ENCODE data around the gene MAN2B2. TPM values are rescaled to one million over a fixed set of nuclear protein-coding genes. Genes with fewer than 3 reads are reported as not detected.

Gene MAN2B2
- total RNA-seq, 1 donor from 2014 or later, result 44.1 TPM

DNA sequence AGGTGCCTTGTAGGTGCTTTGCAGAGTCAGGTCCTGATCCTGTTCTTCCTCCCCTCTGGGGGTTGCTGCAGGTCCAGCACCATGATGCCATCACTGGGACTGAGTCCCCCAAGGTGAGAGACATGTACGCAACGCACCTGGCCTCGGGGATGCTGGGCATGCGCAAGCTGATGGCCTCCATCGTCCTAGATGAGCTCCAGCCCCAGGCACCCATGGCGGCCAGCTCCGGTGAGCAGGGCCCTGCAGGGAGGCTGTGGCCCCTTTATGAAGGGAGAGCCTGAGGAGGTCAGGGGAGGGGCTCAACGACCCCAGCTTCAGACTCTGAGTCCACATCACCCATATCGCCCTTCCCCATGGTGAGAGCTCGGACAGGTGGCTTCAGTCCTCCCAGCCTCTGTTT, 23.1 kb downstream of the MAN2B2 start:
- DNase-seq (ENCODE audit: low spot score), result no peak
- Mint-ChIP-seq H3K36me3 (ENCODE audit: low read depth) (no peaks in the 10 kb centered on the region), H3K9me3 (ENCODE audit: low read depth) (no peaks in the 10 kb centered on the region)

DNA sequence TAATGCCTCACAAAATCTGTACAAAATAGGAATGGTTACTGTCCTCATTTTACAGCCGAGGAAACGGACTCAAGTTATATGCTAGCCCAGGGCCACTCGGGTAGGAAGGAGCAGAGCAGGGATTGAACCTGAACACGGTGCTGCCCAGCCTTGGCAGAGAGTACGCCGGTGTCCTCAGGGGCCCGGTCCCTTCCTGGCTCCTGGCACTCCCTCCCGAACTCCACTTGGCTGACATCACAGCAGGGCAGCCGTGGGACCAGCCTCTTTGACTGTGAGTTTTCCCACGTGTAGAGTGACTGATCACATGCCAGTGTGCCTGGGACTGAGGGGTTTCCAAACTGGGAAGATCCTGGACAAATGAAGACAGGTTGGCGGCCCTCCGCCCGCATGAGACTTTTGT, 23.7 kb downstream of the MAN2B2 start:
- H3K4me3 Mint-ChIP-seq (ENCODE audit: unreplicated experiment), result no peak overlapping the region
- H3K36me3 Mint-ChIP-seq (ENCODE audit: low read depth), result peaks cover 2% of the 10 kb centered on the region
- H3K9me3 Mint-ChIP-seq (ENCODE audit: low read depth), result no peaks in the 10 kb centered on the region
- H3K4me1 Mint-ChIP-seq (ENCODE audit: low read depth), result no peaks in the 10 kb centered on the region
- TF ChIP-seq, protein P1, sequence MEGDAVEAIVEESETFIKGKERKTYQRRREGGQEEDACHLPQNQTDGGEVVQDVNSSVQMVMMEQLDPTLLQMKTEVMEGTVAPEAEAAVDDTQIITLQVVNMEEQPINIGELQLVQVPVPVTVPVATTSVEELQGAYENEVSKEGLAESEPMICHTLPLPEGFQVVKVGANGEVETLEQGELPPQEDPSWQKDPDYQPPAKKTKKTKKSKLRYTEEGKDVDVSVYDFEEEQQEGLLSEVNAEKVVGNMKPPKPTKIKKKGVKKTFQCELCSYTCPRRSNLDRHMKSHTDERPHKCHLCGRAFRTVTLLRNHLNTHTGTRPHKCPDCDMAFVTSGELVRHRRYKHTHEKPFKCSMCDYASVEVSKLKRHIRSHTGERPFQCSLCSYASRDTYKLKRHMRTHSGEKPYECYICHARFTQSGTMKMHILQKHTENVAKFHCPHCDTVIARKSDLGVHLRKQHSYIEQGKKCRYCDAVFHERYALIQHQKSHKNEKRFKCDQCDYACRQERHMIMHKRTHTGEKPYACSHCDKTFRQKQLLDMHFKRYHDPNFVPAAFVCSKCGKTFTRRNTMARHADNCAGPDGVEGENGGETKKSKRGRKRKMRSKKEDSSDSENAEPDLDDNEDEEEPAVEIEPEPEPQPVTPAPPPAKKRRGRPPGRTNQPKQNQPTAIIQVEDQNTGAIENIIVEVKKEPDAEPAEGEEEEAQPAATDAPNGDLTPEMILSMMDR (IDR thresholded peaks at IDR 0.05), result no peak
- H3K27me3 Mint-ChIP-seq (ENCODE audit: low read depth), result no peaks in the 10 kb centered on the region
- no peak overlapping the region for H3K27ac Mint-ChIP-seq (ENCODE audit: unreplicated experiment)
- no peak for DNase-seq (ENCODE audit: low spot score)

More for the DNA sequence above, 23.1 kb downstream of the MAN2B2 start:
- Mint-ChIP-seq H3K4me1 (ENCODE audit: low read depth) (no peaks in the 10 kb centered on the region), H3K27me3 (ENCODE audit: low read depth) (no peaks in the 10 kb centered on the region), H3K27ac (ENCODE audit: unreplicated experiment) (no peak overlapping the region), H3K4me3 (ENCODE audit: unreplicated experiment) (no peak overlapping the region)
- TF ChIP-seq, protein P1 (IDR thresholded peaks at IDR 0.05), result no peak

DNA sequence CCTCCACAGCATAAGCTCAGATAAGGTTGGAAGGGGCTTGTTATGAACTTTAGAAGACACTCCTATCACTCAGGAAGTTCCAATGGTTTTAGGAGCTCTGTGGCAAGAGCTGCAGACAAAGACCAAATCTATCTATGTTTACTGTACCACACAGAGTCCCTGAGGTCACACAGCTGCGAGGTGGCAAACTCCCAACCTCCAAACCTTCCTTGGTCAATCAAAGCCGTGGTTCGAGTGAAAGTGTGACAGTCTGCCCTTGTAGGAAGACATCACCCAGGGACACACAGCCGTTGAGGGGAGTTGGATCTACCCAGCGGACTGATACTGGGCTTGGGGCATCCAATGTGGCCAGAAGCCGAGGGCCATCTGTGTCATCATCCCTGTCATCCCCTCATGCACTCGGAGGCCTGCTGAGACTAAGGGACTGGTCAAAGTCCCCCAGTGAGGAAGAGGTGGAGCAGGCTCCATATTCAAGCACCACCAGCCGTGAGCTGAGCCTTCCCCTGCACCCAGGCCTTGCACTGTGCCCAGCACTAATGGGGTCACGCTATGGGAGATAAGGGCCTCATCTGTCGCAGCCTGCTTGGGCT, 26.8 kb downstream of the MAN2B2 start:
- Mint-ChIP-seq H3K27ac (ENCODE audit: unreplicated experiment) (no peak overlapping the region), H3K4me3 (ENCODE audit: unreplicated experiment) (no peak overlapping the region), H3K9me3 (ENCODE audit: low read depth) (peaks cover 12% of the 10 kb centered on the region), H3K27me3 (ENCODE audit: low read depth) (no peaks in the 10 kb centered on the region), H3K36me3 (ENCODE audit: low read depth) (peaks cover 22% of the 10 kb centered on the region), H3K4me1 (ENCODE audit: low read depth) (no peaks in the 10 kb centered on the region)
- TF ChIP-seq, protein P1 (IDR thresholded peaks at IDR 0.05), result no peak
- DNase-seq (ENCODE audit: low spot score), result no peak

DNA sequence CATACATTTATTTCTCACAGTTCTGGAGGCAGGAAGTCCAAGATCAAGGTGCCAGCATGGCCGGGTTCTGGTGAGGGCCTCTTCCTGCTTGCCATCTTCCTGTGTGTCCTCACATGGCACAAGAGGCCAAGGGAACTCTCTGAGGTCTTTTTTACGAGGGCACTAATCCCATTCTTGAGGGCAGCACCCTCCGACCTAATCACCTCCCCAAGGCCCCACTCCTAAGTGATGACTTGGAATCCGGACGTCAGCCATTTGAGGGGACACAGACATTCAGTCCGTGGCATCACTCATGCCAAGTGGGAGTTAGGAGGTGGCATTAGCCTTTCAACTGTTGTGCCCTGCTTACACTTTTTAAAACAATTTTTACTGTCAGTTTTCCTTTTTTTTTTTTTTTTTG, 27.3 kb downstream of the MAN2B2 start:
- no peak for DNase-seq (ENCODE audit: low spot score)
- no peaks in the 10 kb centered on the region for H3K27me3 Mint-ChIP-seq (ENCODE audit: low read depth)
- H3K4me1 Mint-ChIP-seq (ENCODE audit: low read depth), result no peaks in the 10 kb centered on the region
- H3K4me3 Mint-ChIP-seq (ENCODE audit: unreplicated experiment), result no peak overlapping the region
- H3K36me3 Mint-ChIP-seq (ENCODE audit: low read depth), result peaks cover 22% of the 10 kb centered on the region
- TF ChIP-seq, protein P1 (IDR thresholded peaks at IDR 0.05), result no peak
- H3K9me3 Mint-ChIP-seq (ENCODE audit: low read depth), result peaks cover 12% of the 10 kb centered on the region
- H3K27ac Mint-ChIP-seq (ENCODE audit: unreplicated experiment), result no peak overlapping the region

DNA sequence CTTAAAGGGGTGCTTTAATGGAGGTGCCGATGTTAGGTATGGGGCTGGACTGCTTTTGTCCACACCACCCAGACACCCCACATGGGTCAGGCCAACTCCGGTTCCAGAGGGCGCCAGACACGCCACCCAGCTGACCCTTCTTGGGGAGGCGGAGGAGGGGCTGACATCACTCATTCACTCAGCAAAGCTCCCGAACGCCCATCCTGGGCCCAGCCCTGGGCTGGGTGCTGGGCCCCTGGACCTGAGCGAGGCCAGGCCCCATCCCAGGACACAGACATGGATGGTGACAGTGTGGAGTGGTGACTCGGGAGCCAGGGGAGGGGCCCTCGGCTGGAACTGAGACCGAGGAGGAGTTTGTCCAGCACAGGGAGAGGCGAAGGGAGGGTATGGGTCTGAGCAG, 28.1 kb downstream of the MAN2B2 start:
- no peaks in the 10 kb centered on the region for H3K4me1 Mint-ChIP-seq (ENCODE audit: low read depth)
- TF ChIP-seq, protein P1 (IDR thresholded peaks at IDR 0.05), result no peak
- H3K27me3 Mint-ChIP-seq (ENCODE audit: low read depth), result no peaks in the 10 kb centered on the region
- H3K4me3 Mint-ChIP-seq (ENCODE audit: unreplicated experiment), result no peak overlapping the region
- DNase-seq (ENCODE audit: low spot score), result no peak
- H3K27ac Mint-ChIP-seq (ENCODE audit: unreplicated experiment), result no peak overlapping the region
- H3K36me3 Mint-ChIP-seq (ENCODE audit: low read depth), result peaks cover 28% of the 10 kb centered on the region
- peaks cover 12% of the 10 kb centered on the region for H3K9me3 Mint-ChIP-seq (ENCODE audit: low read depth)

Measured in chondrocyte (in vitro differentiated cells).